Measurements from ENCODE around the gene C9orf40. TPM values are rescaled to one million over a fixed set of nuclear protein-coding genes. Genes with fewer than 3 reads are reported as not detected.
A peak's percentile ranks its signal among the peaks of the same experiment; 100 is the strongest.

Gene C9orf40, protein sequence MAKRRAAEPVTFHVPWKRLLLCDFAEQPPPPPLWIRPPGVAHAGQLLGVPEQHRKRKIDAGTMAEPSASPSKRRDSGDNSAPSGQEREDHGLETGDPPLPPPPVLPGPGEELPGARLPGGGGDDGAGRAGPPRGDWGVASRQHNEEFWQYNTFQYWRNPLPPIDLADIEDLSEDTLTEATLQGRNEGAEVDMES
- 4.0 and 8.8 TPM in 2 replicates for polyA plus RNA-seq (2011; rRNA removed)
- polyA plus RNA-seq (2012; cell fraction: cytosol; rRNA removed) = 3.8 and 5.4 TPM in 2 replicates
- polyA plus RNA-seq (2012; cell fraction: nucleus; rRNA removed) = 3.9 and 8.1 TPM in 2 replicates
- 11.7 to 14.4 TPM (median 13.6 TPM) in 3 replicates for polyA plus RNA-seq (2017; fragmentation: RNase III; extraction: RNeasy Plus Mini Kit Qiagen cat#74134 plus additional on column Dnase treatment)
- 0.97 and 1.3 TPM in 2 replicates for polyA minus RNA-seq (2011; rRNA and poly(A)+ RNA removed)

DNA sequence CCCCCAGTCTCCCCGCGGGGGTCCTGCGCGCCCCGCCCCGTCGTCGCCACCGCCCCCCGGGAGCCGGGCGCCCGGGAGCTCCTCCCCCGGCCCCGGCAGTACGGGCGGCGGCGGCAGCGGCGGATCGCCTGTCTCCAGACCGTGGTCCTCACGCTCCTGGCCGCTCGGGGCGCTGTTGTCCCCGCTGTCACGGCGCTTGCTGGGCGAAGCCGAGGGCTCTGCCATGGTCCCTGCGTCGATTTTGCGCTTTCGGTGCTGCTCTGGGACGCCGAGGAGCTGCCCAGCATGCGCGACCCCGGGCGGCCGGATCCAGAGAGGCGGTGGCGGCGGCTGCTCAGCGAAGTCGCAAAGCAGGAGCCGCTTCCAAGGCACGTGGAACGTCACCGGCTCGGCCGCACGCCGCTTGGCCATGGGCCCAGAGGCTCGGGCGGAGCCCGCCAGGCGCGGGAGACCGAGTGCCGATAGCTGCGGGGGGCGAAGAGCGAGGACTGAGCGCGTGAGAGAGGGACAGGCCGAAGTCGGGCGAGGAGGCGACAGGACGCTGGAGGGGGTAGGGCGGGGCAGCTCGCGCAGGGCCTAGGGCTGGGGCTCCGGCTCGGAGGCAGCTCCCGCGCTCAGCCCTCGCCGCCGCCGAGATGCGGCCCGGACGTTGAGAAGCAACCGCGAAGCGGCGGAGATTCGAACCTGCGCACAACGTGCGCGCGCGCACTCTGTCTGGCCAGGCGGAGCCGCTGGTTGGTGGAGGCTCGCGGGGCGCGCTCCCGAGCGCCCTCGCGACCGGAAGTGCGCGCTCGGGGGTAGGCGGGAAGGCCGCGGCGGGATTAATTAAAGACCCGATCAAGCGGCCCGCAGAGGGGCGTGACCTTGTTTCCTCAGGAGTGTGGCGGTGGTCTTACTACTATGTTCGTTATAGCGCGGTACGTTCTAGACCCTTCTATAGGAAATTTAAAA, at the start of gene C9orf40:
TSS of gene C9orf40 (minus strand) at position 712 of the 951 bp plus-strand sequence. CDS start at position 411, 301 bp downstream.
- Histone ChIP-seq H3K4me1 (0 out of 3 replicates have a peak, but pooled peaks cover 4% of the 10 kb centered on the region), H3K27ac (peak within 1 kb of the TSS; percentile 92 to 95), H3K4me3 (peak within 1 kb of the TSS; percentile 90), H3K4me2 (peak within 1 kb of the TSS; percentile 79), H3K9me3 (no peaks in the 10 kb centered on the region)
- FAIRE-seq (no peak), DNase-seq (ENCODE audit: low read depth in 1 of 2, low spot score in 1 of 2) (peak; percentile 71 to 91), ATAC-seq (peak; percentile 95 to 96)
- POLR2A ChIA-PET = interaction anchor here (0.6 to 2.6 kb wide), 12 partner anchors 8 to 1966 kb away, joined by 3 to 13 read pairs (median 4); partner anchors contain the start of genes CARNMT1, NMRK1 and OSTF1
- 5% methylated on average over 39 of the region's 125 CpGs for WGBS (ENCODE audit: missing lambda C conversion rate)
- TF ChIP-seq SMC3 (IDR thresholded peaks at IDR 0.05) (peak; percentile 44; the same call in 2 of the 3 replicates), FOSB (CRISPR knock-in tag; IDR thresholded peaks at IDR 0.05) (no peak), HOXB5 (CRISPR knock-in tag; IDR thresholded peaks at IDR 0.05) (no peak), TP53 (CRISPR knock-in tag; IDR thresholded peaks at IDR 0.05) (no peak), JUNB (IDR thresholded peaks at IDR 0.05) (no peak), EHMT2 (IDR thresholded peaks at IDR 0.05; ENCODE audit: low read depth) (no peak), RNF2 (IDR thresholded peaks at IDR 0.05; ENCODE audit: borderline replicate concordance, low read depth) (no peak), CHD4 (IDR thresholded peaks at IDR 0.05; ENCODE audit: borderline replicate concordance) (peak; percentile 27; the same call in 1 of the 2 replicates), SREBF2 (IDR thresholded peaks at IDR 0.05) (no peak), HDAC2 (IDR thresholded peaks at IDR 0.05) (no peak), POLR2A (IDR thresholded peaks at IDR 0.05; ENCODE audit: low read length) (peak; percentile 33), JUN (IDR thresholded peaks at IDR 0.05) (peak; percentile 19 to 53; a peak in 2 of 5 replicates), GATA3 (IDR thresholded peaks at IDR 0.05; ENCODE audit: borderline replicate concordance) (no peak), CBX2 (IDR thresholded peaks at IDR 0.05; ENCODE audit: borderline replicate concordance, low read depth) (no peak), CBX8 (IDR thresholded peaks at IDR 0.05) (no peak), CHD2 (IDR thresholded peaks at IDR 0.05; ENCODE audit: low read length, partially characterized antibody) (no peak), MAZ (IDR thresholded peaks at IDR 0.05; ENCODE audit: borderline replicate concordance, low read depth, low read length) (no peak), PHF8 (IDR thresholded peaks at IDR 0.05; ENCODE audit: borderline replicate concordance, low read depth) (peak; percentile 43; the same call in 1 of the 2 replicates), RAD21 (conservative IDR thresholded peaks at IDR 0.05 in 1 of 2, IDR thresholded peaks at IDR 0.05 in 1 of 2) (peak; percentile 34 to 52; a peak in 3 of 5 replicates)
- TF ChIP-seq, protein P1, sequence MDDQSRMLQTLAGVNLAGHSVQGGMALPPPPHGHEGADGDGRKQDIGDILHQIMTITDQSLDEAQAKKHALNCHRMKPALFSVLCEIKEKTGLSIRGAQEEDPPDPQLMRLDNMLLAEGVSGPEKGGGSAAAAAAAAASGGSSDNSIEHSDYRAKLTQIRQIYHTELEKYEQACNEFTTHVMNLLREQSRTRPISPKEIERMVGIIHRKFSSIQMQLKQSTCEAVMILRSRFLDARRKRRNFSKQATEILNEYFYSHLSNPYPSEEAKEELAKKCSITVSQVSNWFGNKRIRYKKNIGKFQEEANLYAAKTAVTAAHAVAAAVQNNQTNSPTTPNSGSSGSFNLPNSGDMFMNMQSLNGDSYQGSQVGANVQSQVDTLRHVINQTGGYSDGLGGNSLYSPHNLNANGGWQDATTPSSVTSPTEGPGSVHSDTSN (IDR thresholded peaks at IDR 0.05) = 0 out of 2 replicates have a peak, but pooled peaks have one; percentile 22
- TF ChIP-seq, protein P2, sequence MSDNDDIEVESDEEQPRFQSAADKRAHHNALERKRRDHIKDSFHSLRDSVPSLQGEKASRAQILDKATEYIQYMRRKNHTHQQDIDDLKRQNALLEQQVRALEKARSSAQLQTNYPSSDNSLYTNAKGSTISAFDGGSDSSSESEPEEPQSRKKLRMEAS (IDR thresholded peaks at IDR 0.05) = peak; percentile 96
- TF ChIP-seq, protein P3, sequence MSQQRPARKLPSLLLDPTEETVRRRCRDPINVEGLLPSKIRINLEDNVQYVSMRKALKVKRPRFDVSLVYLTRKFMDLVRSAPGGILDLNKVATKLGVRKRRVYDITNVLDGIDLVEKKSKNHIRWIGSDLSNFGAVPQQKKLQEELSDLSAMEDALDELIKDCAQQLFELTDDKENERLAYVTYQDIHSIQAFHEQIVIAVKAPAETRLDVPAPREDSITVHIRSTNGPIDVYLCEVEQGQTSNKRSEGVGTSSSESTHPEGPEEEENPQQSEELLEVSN (IDR thresholded peaks at IDR 0.05; ENCODE audit: borderline replicate concordance, low read depth) = peak; percentile 80
- TF ChIP-seq, protein P4, sequence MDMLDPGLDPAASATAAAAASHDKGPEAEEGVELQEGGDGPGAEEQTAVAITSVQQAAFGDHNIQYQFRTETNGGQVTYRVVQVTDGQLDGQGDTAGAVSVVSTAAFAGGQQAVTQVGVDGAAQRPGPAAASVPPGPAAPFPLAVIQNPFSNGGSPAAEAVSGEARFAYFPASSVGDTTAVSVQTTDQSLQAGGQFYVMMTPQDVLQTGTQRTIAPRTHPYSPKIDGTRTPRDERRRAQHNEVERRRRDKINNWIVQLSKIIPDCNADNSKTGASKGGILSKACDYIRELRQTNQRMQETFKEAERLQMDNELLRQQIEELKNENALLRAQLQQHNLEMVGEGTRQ (IDR thresholded peaks at IDR 0.05) = no peak
- TF ChIP-seq, protein P5, sequence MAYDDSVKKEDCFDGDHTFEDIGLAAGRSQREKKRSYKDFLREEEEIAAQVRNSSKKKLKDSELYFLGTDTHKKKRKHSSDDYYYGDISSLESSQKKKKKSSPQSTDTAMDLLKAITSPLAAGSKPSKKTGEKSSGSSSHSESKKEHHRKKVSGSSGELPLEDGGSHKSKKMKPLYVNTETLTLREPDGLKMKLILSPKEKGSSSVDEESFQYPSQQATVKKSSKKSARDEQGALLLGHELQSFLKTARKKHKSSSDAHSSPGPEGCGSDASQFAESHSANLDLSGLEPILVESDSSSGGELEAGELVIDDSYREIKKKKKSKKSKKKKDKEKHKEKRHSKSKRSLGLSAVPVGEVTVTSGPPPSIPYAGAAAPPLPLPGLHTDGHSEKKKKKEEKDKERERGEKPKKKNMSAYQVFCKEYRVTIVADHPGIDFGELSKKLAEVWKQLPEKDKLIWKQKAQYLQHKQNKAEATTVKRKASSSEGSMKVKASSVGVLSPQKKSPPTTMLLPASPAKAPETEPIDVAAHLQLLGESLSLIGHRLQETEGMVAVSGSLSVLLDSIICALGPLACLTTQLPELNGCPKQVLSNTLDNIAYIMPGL (CRISPR knock-in tag; IDR thresholded peaks at IDR 0.05; ENCODE audit: borderline replicate concordance) = peak; percentile 91; the same call in 1 of the 2 replicates
- TF ChIP-seq, protein P6, sequence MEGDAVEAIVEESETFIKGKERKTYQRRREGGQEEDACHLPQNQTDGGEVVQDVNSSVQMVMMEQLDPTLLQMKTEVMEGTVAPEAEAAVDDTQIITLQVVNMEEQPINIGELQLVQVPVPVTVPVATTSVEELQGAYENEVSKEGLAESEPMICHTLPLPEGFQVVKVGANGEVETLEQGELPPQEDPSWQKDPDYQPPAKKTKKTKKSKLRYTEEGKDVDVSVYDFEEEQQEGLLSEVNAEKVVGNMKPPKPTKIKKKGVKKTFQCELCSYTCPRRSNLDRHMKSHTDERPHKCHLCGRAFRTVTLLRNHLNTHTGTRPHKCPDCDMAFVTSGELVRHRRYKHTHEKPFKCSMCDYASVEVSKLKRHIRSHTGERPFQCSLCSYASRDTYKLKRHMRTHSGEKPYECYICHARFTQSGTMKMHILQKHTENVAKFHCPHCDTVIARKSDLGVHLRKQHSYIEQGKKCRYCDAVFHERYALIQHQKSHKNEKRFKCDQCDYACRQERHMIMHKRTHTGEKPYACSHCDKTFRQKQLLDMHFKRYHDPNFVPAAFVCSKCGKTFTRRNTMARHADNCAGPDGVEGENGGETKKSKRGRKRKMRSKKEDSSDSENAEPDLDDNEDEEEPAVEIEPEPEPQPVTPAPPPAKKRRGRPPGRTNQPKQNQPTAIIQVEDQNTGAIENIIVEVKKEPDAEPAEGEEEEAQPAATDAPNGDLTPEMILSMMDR (IDR thresholded peaks at IDR 0.05) = peak; percentile 76
- TF ChIP-seq, protein P7, sequence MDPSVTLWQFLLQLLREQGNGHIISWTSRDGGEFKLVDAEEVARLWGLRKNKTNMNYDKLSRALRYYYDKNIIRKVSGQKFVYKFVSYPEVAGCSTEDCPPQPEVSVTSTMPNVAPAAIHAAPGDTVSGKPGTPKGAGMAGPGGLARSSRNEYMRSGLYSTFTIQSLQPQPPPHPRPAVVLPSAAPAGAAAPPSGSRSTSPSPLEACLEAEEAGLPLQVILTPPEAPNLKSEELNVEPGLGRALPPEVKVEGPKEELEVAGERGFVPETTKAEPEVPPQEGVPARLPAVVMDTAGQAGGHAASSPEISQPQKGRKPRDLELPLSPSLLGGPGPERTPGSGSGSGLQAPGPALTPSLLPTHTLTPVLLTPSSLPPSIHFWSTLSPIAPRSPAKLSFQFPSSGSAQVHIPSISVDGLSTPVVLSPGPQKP (IDR thresholded peaks at IDR 0.05; ENCODE audit: low read depth, low read length) = no peak
- CTCF ChIA-PET = interaction anchor here (0.6 to 8.7 kb wide), 45 partner anchors 9 to 1452 kb away, joined by 3 to 200 read pairs (median 5); partner anchors contain the start of genes CARNMT1, NMRK1, OSTF1 and TRPM6
